ENCODE results near the gene LAMA1.

DNA sequence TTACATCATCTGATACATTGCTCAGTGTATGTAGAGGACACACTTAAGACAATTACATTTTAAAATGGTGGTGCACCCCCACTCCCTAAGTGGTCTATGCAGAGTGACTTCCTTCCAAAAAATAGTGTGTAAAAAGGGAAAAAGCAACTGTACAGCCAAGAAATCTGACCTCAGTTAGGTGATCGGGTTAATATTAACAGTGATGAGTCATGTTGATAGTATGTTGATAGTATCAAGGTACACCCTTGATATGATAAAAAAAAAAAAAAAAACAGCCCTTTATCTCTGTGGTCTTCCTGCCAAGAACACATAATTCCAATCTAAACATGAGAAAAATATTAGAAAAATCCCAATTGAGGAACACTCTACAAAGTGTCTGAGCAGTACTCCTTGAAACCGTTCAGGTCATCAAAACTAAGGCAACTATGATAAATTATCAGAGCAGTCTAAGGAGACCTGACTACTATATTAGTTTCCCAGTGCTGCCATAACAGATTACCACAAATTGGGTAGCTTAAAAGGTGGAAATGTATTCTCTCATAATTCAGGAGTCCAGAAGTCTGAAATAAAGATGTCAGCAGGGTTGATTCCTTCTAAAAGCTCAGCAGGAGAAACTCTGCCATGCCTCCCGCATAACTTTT lies 216.2 kb downstream of the LAMA1 start:
- TF ChIP-seq, protein P1, sequence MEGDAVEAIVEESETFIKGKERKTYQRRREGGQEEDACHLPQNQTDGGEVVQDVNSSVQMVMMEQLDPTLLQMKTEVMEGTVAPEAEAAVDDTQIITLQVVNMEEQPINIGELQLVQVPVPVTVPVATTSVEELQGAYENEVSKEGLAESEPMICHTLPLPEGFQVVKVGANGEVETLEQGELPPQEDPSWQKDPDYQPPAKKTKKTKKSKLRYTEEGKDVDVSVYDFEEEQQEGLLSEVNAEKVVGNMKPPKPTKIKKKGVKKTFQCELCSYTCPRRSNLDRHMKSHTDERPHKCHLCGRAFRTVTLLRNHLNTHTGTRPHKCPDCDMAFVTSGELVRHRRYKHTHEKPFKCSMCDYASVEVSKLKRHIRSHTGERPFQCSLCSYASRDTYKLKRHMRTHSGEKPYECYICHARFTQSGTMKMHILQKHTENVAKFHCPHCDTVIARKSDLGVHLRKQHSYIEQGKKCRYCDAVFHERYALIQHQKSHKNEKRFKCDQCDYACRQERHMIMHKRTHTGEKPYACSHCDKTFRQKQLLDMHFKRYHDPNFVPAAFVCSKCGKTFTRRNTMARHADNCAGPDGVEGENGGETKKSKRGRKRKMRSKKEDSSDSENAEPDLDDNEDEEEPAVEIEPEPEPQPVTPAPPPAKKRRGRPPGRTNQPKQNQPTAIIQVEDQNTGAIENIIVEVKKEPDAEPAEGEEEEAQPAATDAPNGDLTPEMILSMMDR (conservative IDR thresholded peaks at IDR 0.05), result no peak
- no peak for TF ChIP-seq EZH2 (IDR thresholded peaks at IDR 0.05; ENCODE audit: low read depth)
